Activated B cell treated with CpG ODN at 0.5 μM for 24 hours (primary cell): ENCODE measurements around the gene CD302. TPM values are rescaled to one million over a fixed set of nuclear protein-coding genes. Genes with fewer than 3 reads are reported as not detected.

Experiments
- ATAC-seq: fragments of 200-7000 bp; cut with Tn5 transposase; one replicate; pipeline ENCODE4 v1.10.0; 2021; ENCODE audit warnings: low read depth, mild to moderate bottlenecking, moderate library complexity
- CTCF ChIA-PET: fragments of 350-600 bp; sonication (Branson Sonifier 250); formaldehyde crosslinking; loops from one replicate; lab custom pipeline; 2021; ENCODE audit warnings: antibody characterized with exemption; lab: Charles Lee
- POLR2A ChIA-PET: fragments of 350-600 bp; sonication (Branson Sonifier 250); formaldehyde crosslinking; loops from one replicate; lab custom pipeline; 2021; ENCODE audit warnings: antibody characterized with exemption; lab: Charles Lee
- DNase-seq: peaks from one replicate; pipeline ENCODE4 v3.0.0; 2022
- H3K27ac Mint-ChIP-seq: one replicate; pipeline ENCODE4 v1.8.0; 2020; ENCODE audit warnings: mixed read lengths
- H3K27me3 Mint-ChIP-seq: one replicate; pipeline ENCODE4 v1.8.0; 2021; ENCODE audit warnings: mixed read lengths
- H3K36me3 Mint-ChIP-seq: one replicate; pipeline ENCODE4 v1.8.0; 2021; ENCODE audit warnings: low read depth, mixed read lengths
- H3K4me1 Mint-ChIP-seq: one replicate; pipeline ENCODE4 v1.8.0; 2021; ENCODE audit warnings: mixed read lengths
- H3K4me3 Mint-ChIP-seq: one replicate; pipeline ENCODE4 v1.8.0; 2020; ENCODE audit warnings: mild to moderate bottlenecking, mixed read lengths
- H3K9me3 Mint-ChIP-seq: one replicate; pipeline ENCODE4 v1.8.0; 2020; ENCODE audit warnings: mixed read lengths
- CTCF ChIP-seq: fragments of 200-600 bp; IDR thresholded peaks from one replicate; pipeline ENCODE4 v1.8.0; 2022; ENCODE audit warnings: antibody characterized with exemption, mild to moderate bottlenecking
- intact Hi-C: fragments of 100-400 bp; cut with micrococcal nuclease; formaldehyde crosslinking; loops from one replicate; pipeline ENCODE4 v1.15.1; 2024
- total RNA-seq: library from RNA; stranded (reverse); gene quantifications from 2 replicates; pipeline ENCODE4 v1.2.3, GENCODE V29; 2022

The CD302 gene
- total RNA-seq: 1.2 and 1.5 TPM in 2 replicates

GRCh38 chr2:159797543-159798375 is at the start of gene CD302:
CD302 (minus strand) TSS chr2:159798208; CDS start chr2:159798198, 10 bp downstream.
- TF ChIP-seq CTCF: no peak
- POLR2A ChIA-PET: interaction anchor here (1.0 kb wide), 1 partner anchor 107 kb away, joined by 3 read pairs; the partner anchor contains the start of gene LY75

GRCh38 chr2:159846564-159846963 is 48.6 kb upstream of the CD302 start:
- Mint-ChIP-seq H3K4me3 (no peak overlapping the region), H3K36me3 (peaks cover 68% of the 10 kb centered on the region), H3K27me3 (no peaks in the 10 kb centered on the region), H3K9me3 (peaks cover 2% of the 10 kb centered on the region), H3K4me1 (no peaks in the 10 kb centered on the region), H3K27ac (no peak overlapping the region)
- ATAC-seq: no peak
- CTCF ChIA-PET: no interaction called here
- intact Hi-C loops: no loop called here
- no peak for TF ChIP-seq CTCF
- POLR2A ChIA-PET: no interaction called here
- DNase-seq: no peak

More at GRCh38 chr2:159797543-159798375, at the start of gene CD302:
- H3K9me3 Mint-ChIP-seq: no peaks in the 10 kb centered on the region
- peak; percentile 33 for DNase-seq
- H3K36me3 Mint-ChIP-seq: peaks cover 2% of the 10 kb centered on the region
- H3K27me3 Mint-ChIP-seq: peaks cover 13% of the 10 kb centered on the region
- peaks cover 31% of the 10 kb centered on the region for H3K4me1 Mint-ChIP-seq
- CTCF ChIA-PET: no interaction called here
- intact Hi-C loops: no loop called here
- H3K27ac Mint-ChIP-seq: no peak within 1 kb of the TSS
- peak; percentile 78 for ATAC-seq
- H3K4me3 Mint-ChIP-seq: peak within 1 kb of the TSS; percentile 85

GRCh38 chr2:159840616-159841015 is 42.6 kb upstream of the CD302 start:
- TF ChIP-seq CTCF: no peak
- POLR2A ChIA-PET: no interaction called here
- no peaks in the 10 kb centered on the region for H3K4me1 Mint-ChIP-seq
- no peak for DNase-seq
- no peaks in the 10 kb centered on the region for H3K27me3 Mint-ChIP-seq
- ATAC-seq: no peak
- intact Hi-C loops: no loop called here
- H3K4me3 Mint-ChIP-seq: no peak overlapping the region
- peaks cover 69% of the 10 kb centered on the region for H3K36me3 Mint-ChIP-seq
- CTCF ChIA-PET: no interaction called here
- no peaks in the 10 kb centered on the region for H3K9me3 Mint-ChIP-seq
- H3K27ac Mint-ChIP-seq: no peak overlapping the region

- intact Hi-C loops: no loop called here
- Mint-ChIP-seq H3K36me3 (peaks cover 85% of the 10 kb centered on the region), H3K9me3 (peaks cover 1% of the 10 kb centered on the region), H3K4me3 (no peak overlapping the region), H3K27me3 (no peaks in the 10 kb centered on the region), H3K4me1 (peaks cover 5% of the 10 kb centered on the region), H3K27ac (peak overlapping the region; percentile 18)
- no peak for DNase-seq
- ATAC-seq: no peak
- CTCF ChIA-PET: no interaction called here
- POLR2A ChIA-PET: interaction anchor here (0.5 to 0.7 kb wide), 3 partner anchors 32 to 1144 kb away, joined by 3 to 5 read pairs (median 3); no protein-coding TSS in a partner anchor
- TF ChIP-seq CTCF: no peak
Observed at GRCh38 chr2:159832858-159833257, 34.9 kb upstream of the CD302 start.

- Mint-ChIP-seq H3K4me3 (no peak overlapping the region), H3K4me1 (peaks cover 5% of the 10 kb centered on the region), H3K36me3 (peaks cover 84% of the 10 kb centered on the region), H3K27me3 (no peaks in the 10 kb centered on the region), H3K27ac (no peak overlapping the region), H3K9me3 (peaks cover 1% of the 10 kb centered on the region)
- no peak for TF ChIP-seq CTCF
- ATAC-seq: no peak
- intact Hi-C loops: no loop called here
- DNase-seq: no peak
- ChIA-PET CTCF (no interaction called here), POLR2A (no interaction called here)
Observed at GRCh38 chr2:159832026-159832425, 34.0 kb upstream of the CD302 start.
